Thyroid gland (tissue), 4 donors: ENCODE results near the gene IMP3. TPM values are rescaled to one million over a fixed set of nuclear protein-coding genes. Genes with fewer than 3 reads are reported as not detected.

Experiments used
- DNase-seq, 2 donors: peaks; one replicate each; pipeline ENCODE4 v3.0.0-alpha.2; 2019
- H3K27ac ChIP-seq, 3 donors: fragments of 200-600 bp; sonication (generic); 1 replicate in 2 of 3; 2 replicates in 1 of 3; pipeline ENCODE4 v1.5.1; 2016 to 2019; ENCODE audit warnings: mild to moderate bottlenecking in 1 of 3, moderate library complexity in 1 of 3
- H3K27me3 ChIP-seq: fragments of 200-600 bp; sonication (generic); one replicate; pipeline ENCODE4 v1.5.1; 2019
- H3K36me3 ChIP-seq, 2 donors: fragments of 200-600 bp; sonication (generic); one replicate each; pipeline ENCODE4 v1.5.1; 2016 to 2019
- H3K4me1 ChIP-seq, 2 donors: fragments of 200-600 bp; sonication (generic); one replicate each; pipeline ENCODE4 v1.5.1; 2017 to 2019
- H3K4me3 ChIP-seq, 3 donors: fragments of 200-600 bp; sonication (generic); replicated peaks in 1 of 3; 1 replicate in 2 of 3; 2 replicates in 1 of 3; pipeline ENCODE4 v1.5.1; 2016; ENCODE audit warnings: mild to moderate bottlenecking in 1 of 3
- H3K9me3 ChIP-seq: fragments of 200-600 bp; sonication (generic); one replicate; pipeline ENCODE4 v1.5.1; 2017
- CTCF ChIP-seq, 6 experiments: fragments of 200-600 bp in 3 of 6; fragments of 450-650 bp in 3 of 6; sonication (generic) in 3 of 6; IDR thresholded peaks; one replicate each; pipeline ENCODE4 v1.5.1; 2016 to 2019; ENCODE audit warnings: antibody characterized with exemption in 6 of 6, mild to moderate bottlenecking in 2 of 6, inconsistent platforms in 1 of 6, moderate library complexity in 1 of 6
- POLR2A ChIP-seq, 2 donors: fragments of 450-650 bp; IDR thresholded peaks; one replicate each; pipeline ENCODE4 v1.6.1; 2017; ENCODE audit warnings: antibody characterized with exemption in 2 of 2, mild to moderate bottlenecking in 2 of 2, moderate library complexity in 1 of 2
- WGBS, 2 donors: methylation state at CpG; one replicate each; pipeline ENCODE4 v1.1.5; 2017; 5-methylcytosine and 5-hydroxymethylcytosine counted together
- intact Hi-C: fragments of 100-400 bp; cut with DNase I; formaldehyde crosslinking; loops from one replicate; pipeline ENCODE4 v1.15.1; 2023
- total RNA-seq, 4 donors: library from RNA; depleted of rRNA; stranded (reverse); fragments of >200 nt; gene quantifications; one replicate each; pipeline ENCODE4 v1.2.3, GENCODE V29; 2016

Gene IMP3
- total RNA-seq, 4 donors from 2014 or later: 75.2 to 187 (median 133) TPM

- peak; percentile 60 to 63 for DNase-seq
- TF ChIP-seq CTCF (IDR thresholded peaks at IDR 0.05): no peak
- TF ChIP-seq POLR2A (IDR thresholded peaks at IDR 0.05): no peak
- 57 to 68% methylated on average over 4 of the region's 4 CpGs for WGBS, 2 donors
- peak overlapping the region in 1 of 3 donors; percentile 23 for H3K27ac ChIP-seq
- peaks cover 40 to 78% of the 10 kb centered on the region in 2 donors for H3K4me1 ChIP-seq
- H3K27me3 ChIP-seq: no peaks in the 10 kb centered on the region
- intact Hi-C loops: loop anchor here (10.0 kb wide), 1 partner anchor 291 kb away; the partner anchor contains the start of gene MAN2C1
- H3K36me3 ChIP-seq: peaks cover 0 to 7% of the 10 kb centered on the region in 2 donors
- no peaks in the 10 kb centered on the region for H3K9me3 ChIP-seq
- no peak overlapping the region for H3K4me3 ChIP-seq
Observed at GRCh38 chr15:75655931-75656330, 15.9 kb upstream of the IMP3 start.

- Histone ChIP-seq H3K4me3 (no peak overlapping the region), H3K4me1 (peaks cover 40 to 78% of the 10 kb centered on the region in 2 donors)
Observed at GRCh38 chr15:75654201-75654907, 14.3 kb upstream of the IMP3 start.

GRCh38 chr15:75653347-75653913, 13.4 kb upstream of the IMP3 start:
- Histone ChIP-seq H3K4me3 (no peak overlapping the region), H3K36me3 (peaks cover 7% of the 10 kb centered on the region in 2 donors), H3K27ac (no peak overlapping the region), H3K9me3 (no peaks in the 10 kb centered on the region), H3K27me3 (no peaks in the 10 kb centered on the region), H3K4me1 (peaks cover 41 to 78% of the 10 kb centered on the region in 2 donors)
- DNase-seq: no peak
- intact Hi-C loops: loop anchor here (10.0 kb wide), 1 partner anchor 289 kb away; the partner anchor contains the start of gene MAN2C1
- WGBS, 2 donors: 88 to 91% methylated on average over 14 to 16 of the region's 16 CpGs
- no peak for TF ChIP-seq CTCF (IDR thresholded peaks at IDR 0.05)
- no peak for TF ChIP-seq POLR2A (IDR thresholded peaks at IDR 0.05)

More at GRCh38 chr15:75654201-75654907, 14.3 kb upstream of the IMP3 start:
- H3K27me3 ChIP-seq: no peaks in the 10 kb centered on the region
- no peaks in the 10 kb centered on the region for H3K9me3 ChIP-seq
- no peak for DNase-seq
- TF ChIP-seq CTCF (IDR thresholded peaks at IDR 0.05) (no peak), POLR2A (IDR thresholded peaks at IDR 0.05) (no peak)
- peak overlapping the region in 1 of 3 donors; percentile 23 for H3K27ac ChIP-seq
- WGBS, 2 donors: 84 to 91% methylated on average over 3 to 4 of the region's 4 CpGs
- peaks cover 7% of the 10 kb centered on the region in 2 donors for H3K36me3 ChIP-seq
- intact Hi-C loops: loop anchor here (10.0 kb wide), 1 partner anchor 290 kb away; the partner anchor contains the start of gene MAN2C1

GRCh38 chr15:75651810-75652543, 12.0 kb upstream of the IMP3 start:
- Histone ChIP-seq H3K27ac (peak overlapping the region; percentile 18 to 49 (median 45)), H3K4me3 (peak overlapping the region in 1 of 3 donors; percentile 11), H3K27me3 (no peaks in the 10 kb centered on the region), H3K4me1 (peaks cover 41 to 78% of the 10 kb centered on the region in 2 donors), H3K36me3 (peaks cover 3 to 7% of the 10 kb centered on the region in 2 donors), H3K9me3 (no peaks in the 10 kb centered on the region)
- no peak for DNase-seq
- 50 to 73% methylated on average over 2 of the region's 2 CpGs for WGBS, 2 donors
- intact Hi-C loops: loop anchor here (10.0 kb wide), 1 partner anchor 287 kb away; the partner anchor contains the start of gene MAN2C1
- no peak for TF ChIP-seq CTCF (IDR thresholded peaks at IDR 0.05)
- no peak for TF ChIP-seq POLR2A (IDR thresholded peaks at IDR 0.05)
